GM21423 (cell line): Measurements from ENCODE around the gene SELP.

ENCODE experiments used
- ATAC-seq: cut with Tn5 transposase; IDR thresholded peaks from one replicate; pipeline ENCODE4 v1.9.1; 2021; ENCODE audit warnings: mild to moderate bottlenecking, moderate library complexity; ENCODE audit not compliant: unreplicated experiment

SELP gene

GRCh38 chr1:169577981-169578738 is 51.8 kb downstream of the SELP start:
- ATAC-seq = no peak

- no peak for ATAC-seq
These were observed 53.0 kb downstream of the SELP start for GRCh38 chr1:169576935-169577331.

- ATAC-seq = no peak
These were observed 53.5 kb downstream of the SELP start for GRCh38 chr1:169576241-169576934.

GRCh38 chr1:169574336-169574735 is 55.6 kb downstream of the SELP start:
- ATAC-seq = no peak

- no peak for ATAC-seq
These were observed 57.7 kb downstream of the SELP start for GRCh38 chr1:169572187-169572586.

GRCh38 chr1:169571450-169571849 is 58.5 kb downstream of the SELP start:
- no peak for ATAC-seq

- no peak for ATAC-seq
These were observed 59.8 kb downstream of the SELP start for GRCh38 chr1:169570172-169570574.

- no peak for ATAC-seq
These were observed 61.4 kb downstream of the SELP start for GRCh38 chr1:169568497-169568896.

- no peak for ATAC-seq
These were observed 64.3 kb downstream of the SELP start for GRCh38 chr1:169565335-169566271.

- ATAC-seq = no peak
These were observed 66.3 kb downstream of the SELP start for GRCh38 chr1:169563650-169564049.

- no peak for ATAC-seq
These were observed 66.8 kb downstream of the SELP start for GRCh38 chr1:169563019-169563615.

GRCh38 chr1:169561692-169562091 is 68.2 kb downstream of the SELP start:
- no peak for ATAC-seq

- no peak for ATAC-seq
These were observed 72.8 kb downstream of the SELP start for GRCh38 chr1:169557131-169557530.

- no peak for ATAC-seq
These were observed 79.6 kb downstream of the SELP start for GRCh38 chr1:169550294-169550693.

- no peak for ATAC-seq
These were observed 81.6 kb downstream of the SELP start for GRCh38 chr1:169548282-169548681.

- no peak for ATAC-seq
These were observed 83.6 kb downstream of the SELP start for GRCh38 chr1:169546087-169546995.

GRCh38 chr1:169545472-169545871 is 84.5 kb downstream of the SELP start:
- no peak for ATAC-seq

GRCh38 chr1:169538998-169539871 is 90.7 kb downstream of the SELP start:
- ATAC-seq = no peak
